Fibroblast of pulmonary artery (primary cell): ENCODE measurements around the gene TOMM20L.
"Not testable (repeated sequence)": the region's sequence is repeated elsewhere in the genome, so short reads cannot be mapped to it uniquely, and the experiment has no call there.

Experiments
- DNase-seq: peaks from one replicate; pipeline ENCODE4 v3.0.0-alpha.2; 2010; ENCODE audit warnings: low read depth
- H3K4me3 ChIP-seq: replicated peaks from 2 replicates; pipeline ENCODE4 v1.5.1; 2011; ENCODE audit warnings: low read depth, mild to moderate bottlenecking, control low read depth, low read length, moderate library complexity
- TF ChIP-seq, protein P1 (sequence below): IDR thresholded peaks from 2 replicates; pipeline ENCODE4 v1.5.1; 2011; ENCODE audit warnings: mild to moderate bottlenecking, control low read depth, low read length, inconsistent platforms; ENCODE audit errors: missing control alignments

Gene TOMM20L

DNA sequence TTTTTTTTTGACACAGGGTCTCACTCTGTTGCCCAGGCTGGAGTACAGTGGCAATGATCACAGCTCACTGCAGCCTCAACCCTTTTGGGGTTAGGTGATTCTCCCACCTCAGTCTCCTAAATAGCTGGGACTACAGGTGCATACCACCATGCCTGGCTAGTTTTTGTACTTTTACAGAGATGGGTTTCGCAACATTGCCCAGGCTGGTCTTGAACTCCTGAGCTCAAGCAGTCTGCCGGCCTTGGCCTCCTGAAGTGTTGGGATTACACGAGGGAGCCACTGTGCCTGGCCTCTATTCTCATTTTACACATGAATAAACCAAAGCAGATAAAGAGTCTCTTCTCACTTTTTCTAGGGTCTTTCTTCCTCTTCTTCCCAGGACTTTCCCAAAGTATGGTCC, 3.2 kb downstream of the TOMM20L start:
- H3K4me3 ChIP-seq, result no peak overlapping the region
- TF ChIP-seq, protein P1, sequence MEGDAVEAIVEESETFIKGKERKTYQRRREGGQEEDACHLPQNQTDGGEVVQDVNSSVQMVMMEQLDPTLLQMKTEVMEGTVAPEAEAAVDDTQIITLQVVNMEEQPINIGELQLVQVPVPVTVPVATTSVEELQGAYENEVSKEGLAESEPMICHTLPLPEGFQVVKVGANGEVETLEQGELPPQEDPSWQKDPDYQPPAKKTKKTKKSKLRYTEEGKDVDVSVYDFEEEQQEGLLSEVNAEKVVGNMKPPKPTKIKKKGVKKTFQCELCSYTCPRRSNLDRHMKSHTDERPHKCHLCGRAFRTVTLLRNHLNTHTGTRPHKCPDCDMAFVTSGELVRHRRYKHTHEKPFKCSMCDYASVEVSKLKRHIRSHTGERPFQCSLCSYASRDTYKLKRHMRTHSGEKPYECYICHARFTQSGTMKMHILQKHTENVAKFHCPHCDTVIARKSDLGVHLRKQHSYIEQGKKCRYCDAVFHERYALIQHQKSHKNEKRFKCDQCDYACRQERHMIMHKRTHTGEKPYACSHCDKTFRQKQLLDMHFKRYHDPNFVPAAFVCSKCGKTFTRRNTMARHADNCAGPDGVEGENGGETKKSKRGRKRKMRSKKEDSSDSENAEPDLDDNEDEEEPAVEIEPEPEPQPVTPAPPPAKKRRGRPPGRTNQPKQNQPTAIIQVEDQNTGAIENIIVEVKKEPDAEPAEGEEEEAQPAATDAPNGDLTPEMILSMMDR, result no peak
- DNase-seq, result no peak

DNA sequence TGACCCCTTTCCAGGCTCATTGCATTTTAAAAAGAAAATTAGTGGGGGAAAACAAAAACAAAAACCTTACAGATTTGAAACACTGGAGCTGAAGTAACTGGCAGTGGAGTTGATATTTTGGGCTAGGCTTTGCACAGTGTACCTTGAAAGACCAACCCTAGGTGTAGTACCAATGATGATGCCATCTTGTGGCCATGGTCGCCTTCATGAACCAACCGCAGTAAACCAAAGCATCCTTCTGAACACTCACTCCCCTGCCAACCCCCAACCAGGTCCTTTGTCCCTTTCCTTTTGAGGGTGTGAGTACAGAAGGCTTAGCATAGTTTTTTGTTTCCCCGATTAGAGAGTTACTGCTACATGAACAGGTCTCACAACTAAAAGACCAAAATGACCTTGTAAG, 5.9 kb downstream of the TOMM20L start:
- no peak overlapping the region for H3K4me3 ChIP-seq
- no peak for DNase-seq
- TF ChIP-seq, protein P1, result no peak

DNA sequence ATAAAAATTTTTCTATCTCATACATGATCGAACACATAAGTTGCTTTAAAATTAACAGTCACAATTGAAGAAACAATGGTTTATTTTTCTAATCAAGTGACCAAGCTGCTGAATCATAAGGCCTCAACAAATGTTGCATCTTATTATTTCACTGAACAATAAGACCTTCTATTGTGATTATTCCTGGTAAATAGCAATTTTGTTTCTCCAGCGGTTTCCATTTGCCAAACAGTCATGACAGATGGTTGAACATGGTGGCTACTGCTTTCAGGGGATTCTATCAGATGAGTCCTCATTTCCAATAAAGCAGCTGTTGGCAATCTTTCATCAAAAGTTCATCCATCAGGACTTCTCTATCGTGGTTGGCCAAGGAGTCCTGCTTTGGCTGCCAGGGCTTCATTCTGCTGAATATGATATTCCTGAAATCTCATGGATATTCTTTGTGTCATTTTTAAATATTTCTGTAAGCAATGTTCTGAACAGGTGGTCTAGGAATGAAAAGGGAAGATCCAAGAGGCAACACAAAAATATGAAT, 13.0 kb downstream of the TOMM20L start:
- TF ChIP-seq, protein P1, result no peak
- H3K4me3 ChIP-seq, result no peak overlapping the region
- no peak for DNase-seq

DNA sequence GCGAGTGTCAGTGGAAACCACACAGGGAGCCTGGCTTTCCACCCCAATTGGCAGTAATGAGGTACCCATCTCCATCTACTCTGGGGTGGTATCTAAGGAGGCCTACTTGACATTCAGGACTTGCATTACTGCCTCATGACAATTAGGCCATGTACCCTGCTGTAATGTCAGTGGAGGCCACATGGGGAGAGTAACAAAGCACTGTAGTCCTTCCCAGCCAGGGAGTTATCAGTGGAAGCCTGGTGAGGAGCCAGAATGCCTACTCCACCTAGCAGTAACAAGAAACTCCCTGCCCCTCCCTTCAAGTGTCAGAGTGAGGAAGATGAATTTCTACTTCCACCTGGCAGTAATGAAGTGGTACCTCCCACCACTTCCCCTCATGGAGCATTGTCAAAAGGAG, 19.1 kb downstream of the TOMM20L start:
- TF ChIP-seq, protein P1, result no peak
- peak; percentile 11 for DNase-seq
- no peak overlapping the region for H3K4me3 ChIP-seq

DNA sequence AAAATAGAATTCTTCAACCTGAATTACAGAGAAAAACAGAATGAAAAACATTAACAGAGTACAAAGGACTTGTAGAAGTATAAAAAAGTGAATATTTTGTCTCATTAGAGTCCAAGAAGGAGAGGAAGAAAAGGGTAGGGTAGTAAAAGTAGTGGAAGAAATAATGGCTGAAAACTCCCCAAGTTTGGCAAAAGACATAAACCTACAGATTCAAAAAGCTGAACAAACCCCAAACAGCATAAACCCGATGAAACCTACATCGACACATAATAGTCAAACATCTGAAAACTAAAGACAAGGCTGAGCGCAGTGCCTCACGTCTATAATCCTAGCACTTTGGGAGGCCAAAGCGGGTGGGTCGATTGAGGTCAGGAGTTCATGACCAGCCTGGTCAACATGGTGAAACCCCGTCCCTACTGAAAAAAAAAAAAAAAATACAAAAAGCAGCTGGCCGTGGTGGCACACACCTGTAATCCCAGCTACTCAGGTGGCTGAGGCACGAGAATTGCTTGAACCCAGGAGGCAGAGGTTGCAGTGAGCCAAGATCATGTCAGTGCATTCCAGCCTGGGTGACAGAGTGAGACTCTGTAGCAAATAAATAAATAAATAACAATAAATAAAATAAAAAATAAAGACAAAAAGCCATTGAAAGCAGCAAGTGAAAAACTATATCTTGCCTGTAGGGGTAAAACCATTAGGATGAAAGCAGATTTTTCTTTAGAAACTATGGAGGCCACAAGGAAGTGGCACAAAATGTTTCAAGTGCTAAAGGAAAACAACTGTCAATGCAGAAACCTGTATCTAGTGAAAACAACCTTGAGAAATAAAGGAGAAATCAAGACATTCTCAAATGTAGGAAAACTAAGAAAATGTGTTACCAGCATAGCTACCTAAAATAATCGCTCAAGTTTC, 20.2 kb downstream of the TOMM20L start:
- TF ChIP-seq, protein P1, result no peak
- DNase-seq, result no peak
- H3K4me3 ChIP-seq, result no peak overlapping the region

DNA sequence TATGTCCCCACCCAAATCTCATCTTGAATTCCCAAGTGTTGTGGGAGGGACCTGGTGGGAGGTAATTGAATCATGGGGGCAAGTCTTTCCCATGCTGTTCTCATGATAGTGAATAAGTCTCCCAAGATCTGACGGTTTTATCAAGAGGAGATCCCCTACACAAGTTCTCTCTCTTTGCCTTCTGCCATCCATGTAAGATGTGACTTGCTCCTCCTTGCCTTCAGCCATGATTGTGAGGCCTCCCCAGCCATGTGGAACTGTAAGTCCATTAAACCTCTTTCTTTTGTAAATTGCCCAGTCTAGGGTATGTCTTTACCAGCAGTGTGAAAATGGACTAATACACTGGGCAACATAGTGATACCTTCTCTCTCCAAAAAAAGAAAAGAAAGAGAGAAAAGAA, 21.2 kb downstream of the TOMM20L start:
- DNase-seq, H3K4me3 ChIP-seq: not testable (repeated sequence)

DNA sequence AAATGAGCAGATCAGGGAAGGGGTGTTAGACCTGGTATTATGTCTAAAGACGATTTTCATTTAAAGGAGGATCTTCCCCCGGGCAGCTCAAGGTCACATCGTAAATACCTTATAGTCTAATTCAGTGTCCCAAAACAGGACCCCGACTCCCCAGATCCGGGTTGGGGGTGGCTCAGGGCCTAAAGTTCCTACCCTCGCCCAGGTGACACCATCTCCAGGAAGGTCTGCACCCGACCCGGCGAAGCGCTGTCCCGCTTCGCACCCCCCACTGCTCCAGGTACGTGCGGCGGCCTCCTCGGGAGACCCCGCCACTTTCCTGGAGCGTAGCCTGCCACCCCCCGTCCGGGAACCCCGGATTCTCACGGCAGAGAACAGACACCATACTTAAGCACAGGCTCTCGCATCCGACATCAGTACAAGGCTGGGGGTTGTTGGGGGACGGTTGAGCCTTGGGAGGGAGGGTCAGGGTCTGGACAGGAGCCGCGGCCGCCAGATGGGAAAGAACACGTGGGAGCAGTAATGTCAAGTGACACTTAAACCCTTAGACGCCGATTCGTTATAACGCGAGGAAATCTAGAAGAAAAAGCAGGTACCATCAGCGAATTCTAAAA, 31.0 kb downstream of the TOMM20L start:
- TF ChIP-seq, protein P1, result no peak
- peak; percentile 75 for DNase-seq
- H3K4me3 ChIP-seq, result peak overlapping the region; percentile 73
